Measurements from ENCODE around the gene HECTD2. TPM values are rescaled to one million over a fixed set of nuclear protein-coding genes. Genes with fewer than 3 reads are reported as not detected.

Gene HECTD2
- total RNA-seq, 1 experiment from 2014 or later: 5.2 TPM

DNA sequence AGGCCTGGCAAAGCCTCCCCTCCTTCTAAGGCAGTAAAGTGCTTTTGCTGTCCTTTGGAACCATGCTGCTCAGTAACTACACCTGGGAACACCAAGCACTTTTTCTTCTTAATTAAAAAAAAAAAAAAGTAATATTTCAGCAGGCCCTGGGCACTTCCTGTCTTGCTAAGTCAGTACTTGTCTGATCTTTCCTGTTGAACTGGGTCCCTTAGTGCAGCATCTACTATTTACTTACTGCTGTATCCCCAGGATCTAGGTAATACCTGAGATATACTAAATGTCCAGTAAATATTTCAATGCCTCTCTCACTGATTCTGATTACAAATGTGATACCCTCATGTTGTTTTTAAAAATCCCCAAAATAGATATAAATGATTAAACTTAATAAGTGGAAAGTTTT lies 145.3 kb downstream of the HECTD2 start:
- Histone ChIP-seq H2AFZ (no peak overlapping the region), H3K4me2 (no peak overlapping the region), H3K79me2 (ENCODE audit: low read depth) (no peaks in the 10 kb centered on the region), H3K36me3 (ENCODE audit: low read depth) (no peaks in the 10 kb centered on the region), H3K27ac (no peak overlapping the region), H3K4me3 (no peak overlapping the region), H3K4me1 (replicated peaks; ENCODE audit: insufficient read depth) (no peaks in the 10 kb centered on the region), H3K9me3 (ENCODE audit: insufficient read depth, low read depth) (no peaks in the 10 kb centered on the region), H3F3A (ENCODE audit: insufficient read depth, low read depth) (no peaks in the 10 kb centered on the region), H4K20me1 (ENCODE audit: insufficient read depth) (no peaks in the 10 kb centered on the region), H3K27me3 (ENCODE audit: insufficient read depth, low read depth) (no peaks in the 10 kb centered on the region), H3K9me2 (ENCODE audit: insufficient read depth) (no peaks in the 10 kb centered on the region)
- DNase-seq: no peak
- intact Hi-C loops (cut with micrococcal nuclease; ENCODE audit: unreplicated experiment): no loop called here
- TF ChIP-seq EZH2 (IDR thresholded peaks at IDR 0.05; ENCODE audit: low read depth): no peak
- TF ChIP-seq, protein P1, sequence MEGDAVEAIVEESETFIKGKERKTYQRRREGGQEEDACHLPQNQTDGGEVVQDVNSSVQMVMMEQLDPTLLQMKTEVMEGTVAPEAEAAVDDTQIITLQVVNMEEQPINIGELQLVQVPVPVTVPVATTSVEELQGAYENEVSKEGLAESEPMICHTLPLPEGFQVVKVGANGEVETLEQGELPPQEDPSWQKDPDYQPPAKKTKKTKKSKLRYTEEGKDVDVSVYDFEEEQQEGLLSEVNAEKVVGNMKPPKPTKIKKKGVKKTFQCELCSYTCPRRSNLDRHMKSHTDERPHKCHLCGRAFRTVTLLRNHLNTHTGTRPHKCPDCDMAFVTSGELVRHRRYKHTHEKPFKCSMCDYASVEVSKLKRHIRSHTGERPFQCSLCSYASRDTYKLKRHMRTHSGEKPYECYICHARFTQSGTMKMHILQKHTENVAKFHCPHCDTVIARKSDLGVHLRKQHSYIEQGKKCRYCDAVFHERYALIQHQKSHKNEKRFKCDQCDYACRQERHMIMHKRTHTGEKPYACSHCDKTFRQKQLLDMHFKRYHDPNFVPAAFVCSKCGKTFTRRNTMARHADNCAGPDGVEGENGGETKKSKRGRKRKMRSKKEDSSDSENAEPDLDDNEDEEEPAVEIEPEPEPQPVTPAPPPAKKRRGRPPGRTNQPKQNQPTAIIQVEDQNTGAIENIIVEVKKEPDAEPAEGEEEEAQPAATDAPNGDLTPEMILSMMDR (conservative IDR thresholded peaks at IDR 0.05): no peak
- ChIA-PET CTCF (no interaction called here), POLR2A (ENCODE audit: unreplicated experiment) (no interaction called here)
- BruUV-seq (replicated peaks): no TSS peak

- no peaks in the 10 kb centered on the region for H3K4me1 ChIP-seq (replicated peaks; ENCODE audit: insufficient read depth)
- H3K36me3 ChIP-seq (ENCODE audit: low read depth): no peaks in the 10 kb centered on the region
- BruUV-seq (replicated peaks): no TSS peak
- no peak for TF ChIP-seq EZH2 (IDR thresholded peaks at IDR 0.05; ENCODE audit: low read depth)
- TF ChIP-seq, protein P1 (conservative IDR thresholded peaks at IDR 0.05): no peak
- POLR2A ChIA-PET (ENCODE audit: unreplicated experiment): no interaction called here
- no peaks in the 10 kb centered on the region for H3K27me3 ChIP-seq (ENCODE audit: insufficient read depth, low read depth)
- intact Hi-C loops (cut with micrococcal nuclease; ENCODE audit: unreplicated experiment): no loop called here
- no peaks in the 10 kb centered on the region for H3K9me2 ChIP-seq (ENCODE audit: insufficient read depth)
- H3K4me2 ChIP-seq: no peak overlapping the region
- H3K27ac ChIP-seq: no peak overlapping the region
- CTCF ChIA-PET: no interaction called here
- no peak overlapping the region for H2AFZ ChIP-seq
- H4K20me1 ChIP-seq (ENCODE audit: insufficient read depth): no peaks in the 10 kb centered on the region
- H3K79me2 ChIP-seq (ENCODE audit: low read depth): no peaks in the 10 kb centered on the region
- no peak for DNase-seq
- H3K4me3 ChIP-seq: no peak overlapping the region
- no peaks in the 10 kb centered on the region for H3K9me3 ChIP-seq (ENCODE audit: insufficient read depth, low read depth)
- no peaks in the 10 kb centered on the region for H3F3A ChIP-seq (ENCODE audit: insufficient read depth, low read depth)
These were observed 146.8 kb downstream of the HECTD2 start for GRCh38 chr10:91556691-91557566.

GRCh38 chr10:91557651-91558111 lies 147.5 kb downstream of the HECTD2 start:
- H3K9me3 ChIP-seq (ENCODE audit: insufficient read depth, low read depth): no peaks in the 10 kb centered on the region
- H3K4me3 ChIP-seq: no peak overlapping the region
- BruUV-seq (replicated peaks): no TSS peak
- intact Hi-C loops (cut with micrococcal nuclease; ENCODE audit: unreplicated experiment): no loop called here
- no peaks in the 10 kb centered on the region for H3K4me1 ChIP-seq (replicated peaks; ENCODE audit: insufficient read depth)
- H3K4me2 ChIP-seq: no peak overlapping the region
- H3K27ac ChIP-seq: no peak overlapping the region
- no peaks in the 10 kb centered on the region for H3F3A ChIP-seq (ENCODE audit: insufficient read depth, low read depth)
- no peaks in the 10 kb centered on the region for H3K27me3 ChIP-seq (ENCODE audit: insufficient read depth, low read depth)
- ChIA-PET POLR2A (ENCODE audit: unreplicated experiment) (no interaction called here), CTCF (no interaction called here)
- H3K36me3 ChIP-seq (ENCODE audit: low read depth): no peaks in the 10 kb centered on the region
- no peaks in the 10 kb centered on the region for H3K9me2 ChIP-seq (ENCODE audit: insufficient read depth)
- DNase-seq: no peak
- H4K20me1 ChIP-seq (ENCODE audit: insufficient read depth): no peaks in the 10 kb centered on the region
- H2AFZ ChIP-seq: no peak overlapping the region
- TF ChIP-seq EZH2 (IDR thresholded peaks at IDR 0.05; ENCODE audit: low read depth): no peak
- TF ChIP-seq, protein P1 (conservative IDR thresholded peaks at IDR 0.05): no peak
- no peaks in the 10 kb centered on the region for H3K79me2 ChIP-seq (ENCODE audit: low read depth)
